ENCODE data around the gene CIDEB. TPM values are rescaled to one million over a fixed set of nuclear protein-coding genes. Genes with fewer than 3 reads are reported as not detected.
A peak's percentile ranks its signal among the peaks of the same experiment; 100 is the strongest.

CIDEB gene
- total and polyA plus RNA-seq, 2 of the 13 experiments (the other 11 are each of a cell fraction or from before 2014, with no cell fraction given) = 35.8 to 110 TPM

GRCh38 chr14:24310265-24310645 is 2.5 kb upstream of the CIDEB start (continued):
- TF ChIP-seq ZNF512B (CRISPR knock-in tag; IDR thresholded peaks at IDR 0.05; ENCODE audit: borderline replicate concordance) (no peak), ZNF235 (CRISPR knock-in tag; IDR thresholded peaks at IDR 0.05; ENCODE audit: borderline replicate concordance) (no peak), ZSCAN9 (CRISPR knock-in tag; IDR thresholded peaks at IDR 0.05; ENCODE audit: borderline replicate concordance) (no peak), ZNF772 (CRISPR knock-in tag; IDR thresholded peaks at IDR 0.05) (no peak), AKNA (CRISPR knock-in tag; IDR thresholded peaks at IDR 0.05; ENCODE audit: borderline replicate concordance) (no peak), GZF1 (CRISPR knock-in tag; IDR thresholded peaks at IDR 0.05) (no peak), ZNF598 (CRISPR knock-in tag; IDR thresholded peaks at IDR 0.05; ENCODE audit: borderline replicate concordance) (0 out of 2 replicates have a peak, but pooled peaks have one; percentile 36), HIVEP1 (CRISPR knock-in tag; IDR thresholded peaks at IDR 0.05) (0 out of 2 replicates have a peak, but pooled peaks have one; percentile 35), ZNF407 (CRISPR knock-in tag; IDR thresholded peaks at IDR 0.05; ENCODE audit: not compliant biosample characterization) (peak; percentile 51), CBFB (CRISPR knock-in tag; IDR thresholded peaks at IDR 0.05) (no peak), ZNF816 (CRISPR knock-in tag; IDR thresholded peaks at IDR 0.05; ENCODE audit: borderline replicate concordance) (no peak), ZNF547 (CRISPR knock-in tag; IDR thresholded peaks at IDR 0.05) (0 out of 2 replicates have a peak, but pooled peaks have one; percentile 46)

Measured in HepG2 (cell line).